ENCODE data around the gene SNX10. TPM values are rescaled to one million over a fixed set of nuclear protein-coding genes. Genes with fewer than 3 reads are reported as not detected.

Gene SNX10
- total RNA-seq, 1 experiment from 2014 or later, result 9.8 TPM

GRCh38 chr7:26305090-26305868 lies 13.6 kb downstream of the SNX10 start:
- no peak for DNase-seq
- Histone ChIP-seq H3K36me3 (ENCODE audit: low read depth) (no peaks in the 10 kb centered on the region), H3K79me2 (ENCODE audit: low read depth) (no peaks in the 10 kb centered on the region), H3K4me1 (replicated peaks; ENCODE audit: insufficient read depth) (peaks cover 24% of the 10 kb centered on the region), H4K20me1 (ENCODE audit: insufficient read depth) (no peaks in the 10 kb centered on the region), H3K9me3 (ENCODE audit: insufficient read depth, low read depth) (no peaks in the 10 kb centered on the region), H3K9me2 (ENCODE audit: insufficient read depth) (no peaks in the 10 kb centered on the region), H3K4me2 (no peak overlapping the region), H3K27ac (no peak overlapping the region), H3K27me3 (ENCODE audit: insufficient read depth, low read depth) (no peaks in the 10 kb centered on the region), H2AFZ (no peak overlapping the region), H3F3A (ENCODE audit: insufficient read depth, low read depth) (peaks cover 11% of the 10 kb centered on the region; the same call in 1 of the 2 replicates), H3K4me3 (no peak overlapping the region)
- intact Hi-C loops (cut with micrococcal nuclease; ENCODE audit: unreplicated experiment), result no loop called here
- no TSS peak for BruUV-seq (replicated peaks)
- ChIA-PET CTCF (no interaction called here), POLR2A (ENCODE audit: unreplicated experiment) (no interaction called here)
- no peak for TF ChIP-seq EZH2 (IDR thresholded peaks at IDR 0.05; ENCODE audit: low read depth)
- TF ChIP-seq, protein P1, sequence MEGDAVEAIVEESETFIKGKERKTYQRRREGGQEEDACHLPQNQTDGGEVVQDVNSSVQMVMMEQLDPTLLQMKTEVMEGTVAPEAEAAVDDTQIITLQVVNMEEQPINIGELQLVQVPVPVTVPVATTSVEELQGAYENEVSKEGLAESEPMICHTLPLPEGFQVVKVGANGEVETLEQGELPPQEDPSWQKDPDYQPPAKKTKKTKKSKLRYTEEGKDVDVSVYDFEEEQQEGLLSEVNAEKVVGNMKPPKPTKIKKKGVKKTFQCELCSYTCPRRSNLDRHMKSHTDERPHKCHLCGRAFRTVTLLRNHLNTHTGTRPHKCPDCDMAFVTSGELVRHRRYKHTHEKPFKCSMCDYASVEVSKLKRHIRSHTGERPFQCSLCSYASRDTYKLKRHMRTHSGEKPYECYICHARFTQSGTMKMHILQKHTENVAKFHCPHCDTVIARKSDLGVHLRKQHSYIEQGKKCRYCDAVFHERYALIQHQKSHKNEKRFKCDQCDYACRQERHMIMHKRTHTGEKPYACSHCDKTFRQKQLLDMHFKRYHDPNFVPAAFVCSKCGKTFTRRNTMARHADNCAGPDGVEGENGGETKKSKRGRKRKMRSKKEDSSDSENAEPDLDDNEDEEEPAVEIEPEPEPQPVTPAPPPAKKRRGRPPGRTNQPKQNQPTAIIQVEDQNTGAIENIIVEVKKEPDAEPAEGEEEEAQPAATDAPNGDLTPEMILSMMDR (conservative IDR thresholded peaks at IDR 0.05), result no peak

GRCh38 chr7:26305869-26306665 lies 14.4 kb downstream of the SNX10 start:
- POLR2A ChIA-PET (ENCODE audit: unreplicated experiment), result no interaction called here
- CTCF ChIA-PET, result no interaction called here

DNA sequence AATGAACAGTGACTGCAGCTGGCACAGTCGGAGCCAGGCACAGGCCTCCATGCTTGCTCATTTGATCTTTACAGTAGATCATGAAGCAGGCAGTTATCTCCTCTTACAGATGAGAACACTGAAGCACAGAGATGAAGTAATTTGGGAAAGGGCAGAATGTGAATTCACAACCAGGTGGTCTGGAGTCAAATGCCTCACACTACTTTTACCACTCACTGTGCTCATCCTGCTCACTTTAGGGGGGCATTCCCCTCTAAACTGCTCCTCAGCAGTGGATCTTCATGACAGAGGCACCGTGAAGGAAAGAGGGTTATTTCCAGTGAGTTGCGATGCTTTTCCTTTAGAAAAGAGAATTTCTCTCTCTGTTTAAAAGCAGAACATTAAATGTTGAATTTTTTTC lies 15.1 kb downstream of the SNX10 start:
- H3K9me2 ChIP-seq (ENCODE audit: insufficient read depth), result no peaks in the 10 kb centered on the region
- intact Hi-C loops (cut with micrococcal nuclease; ENCODE audit: unreplicated experiment), result no loop called here
- TF ChIP-seq EZH2 (IDR thresholded peaks at IDR 0.05; ENCODE audit: low read depth), result no peak
- TF ChIP-seq, protein P1 (conservative IDR thresholded peaks at IDR 0.05), result no peak

More at GRCh38 chr7:26305869-26306665, 14.4 kb downstream of the SNX10 start:
- Histone ChIP-seq H3K4me2 (no peak overlapping the region), H4K20me1 (ENCODE audit: insufficient read depth) (no peaks in the 10 kb centered on the region), H3K4me1 (replicated peaks; ENCODE audit: insufficient read depth) (peaks cover 24% of the 10 kb centered on the region), H3K9me3 (ENCODE audit: insufficient read depth, low read depth) (no peaks in the 10 kb centered on the region), H3K27ac (no peak overlapping the region), H3K9me2 (ENCODE audit: insufficient read depth) (no peaks in the 10 kb centered on the region), H3F3A (ENCODE audit: insufficient read depth, low read depth) (peaks cover 11% of the 10 kb centered on the region; the same call in 1 of the 2 replicates), H2AFZ (no peak overlapping the region), H3K36me3 (ENCODE audit: low read depth) (no peaks in the 10 kb centered on the region), H3K4me3 (no peak overlapping the region), H3K27me3 (ENCODE audit: insufficient read depth, low read depth) (no peaks in the 10 kb centered on the region), H3K79me2 (ENCODE audit: low read depth) (no peaks in the 10 kb centered on the region)
- no peak for DNase-seq
- TF ChIP-seq, protein P1 (conservative IDR thresholded peaks at IDR 0.05), result no peak
- TF ChIP-seq EZH2 (IDR thresholded peaks at IDR 0.05; ENCODE audit: low read depth), result no peak
- no TSS peak for BruUV-seq (replicated peaks)
- intact Hi-C loops (cut with micrococcal nuclease; ENCODE audit: unreplicated experiment), result no loop called here

More for the DNA sequence above, 15.1 kb downstream of the SNX10 start:
- Histone ChIP-seq H2AFZ (no peak overlapping the region), H3K27ac (peak overlapping the region; percentile 34), H3K4me2 (peak overlapping the region; percentile 34), H3K4me1 (replicated peaks; ENCODE audit: insufficient read depth) (peaks cover 24% of the 10 kb centered on the region), H3K27me3 (ENCODE audit: insufficient read depth, low read depth) (no peaks in the 10 kb centered on the region), H4K20me1 (ENCODE audit: insufficient read depth) (no peaks in the 10 kb centered on the region), H3K79me2 (ENCODE audit: low read depth) (no peaks in the 10 kb centered on the region), H3K4me3 (no peak overlapping the region), H3K36me3 (ENCODE audit: low read depth) (no peaks in the 10 kb centered on the region), H3F3A (ENCODE audit: insufficient read depth, low read depth) (peaks cover 11% of the 10 kb centered on the region; the same call in 1 of the 2 replicates), H3K9me3 (ENCODE audit: insufficient read depth, low read depth) (no peaks in the 10 kb centered on the region)
- no peak for DNase-seq
- ChIA-PET CTCF (no interaction called here), POLR2A (ENCODE audit: unreplicated experiment) (interaction anchor here (0.7 kb wide), 1 partner anchor 9 kb away, joined by 3 read pairs; no protein-coding TSS in a partner anchor)
- no TSS peak for BruUV-seq (replicated peaks)

Measured in PC-9 (cell line).